HL-60 (cell line): ENCODE results near the gene MED1.
"Not testable (repeated sequence)": the region's sequence is repeated elsewhere in the genome, so short reads cannot be mapped to it uniquely, and the experiment has no call there.

ENCODE experiments used
- DNase-seq, 2 experiments: peaks; one replicate each; pipeline ENCODE4 v3.0.0-alpha.2; 2010 to 2020; ENCODE audit warnings: low read depth in 1 of 2, low spot score in 1 of 2
- H3K27ac ChIP-seq: fragments of 250-450 bp; sonication (Bioruptor Pico); replicated peaks from 2 replicates; pipeline ENCODE4 v1.5.1; 2020; ENCODE audit warnings: mild to moderate bottlenecking, moderate library complexity
- H3K27me3 ChIP-seq: fragments of 250-450 bp; sonication (Bioruptor Pico); 2 replicates; pipeline ENCODE4 v1.5.1; 2021; ENCODE audit warnings: mild to moderate bottlenecking, moderate library complexity; ENCODE audit not compliant: insufficient read depth, poor library complexity, severe bottlenecking
- H3K4me3 ChIP-seq: replicated peaks from 2 replicates; pipeline ENCODE4 v1.5.1; 2011; ENCODE audit warnings: mild to moderate bottlenecking, control low read depth, low read length; ENCODE audit not compliant: insufficient read depth
- GABPA ChIP-seq: IDR thresholded peaks from 2 replicates; pipeline ENCODE4 v1.6.1; 2012; ENCODE audit warnings: low read depth
- POLR2AphosphoS5 ChIP-seq: IDR thresholded peaks from 2 replicates; pipeline ENCODE4 v1.6.1; 2012; ENCODE audit warnings: low read depth
- REST ChIP-seq: IDR thresholded peaks from 2 replicates; pipeline ENCODE4 v1.6.1; 2012; ENCODE audit warnings: low read depth; ENCODE audit not compliant: insufficient replicate concordance
- SPI1 ChIP-seq: IDR thresholded peaks from 2 replicates; pipeline ENCODE4 v1.6.1; 2012; ENCODE audit warnings: low read depth, mild to moderate bottlenecking, borderline replicate concordance
- long read RNA-seq: library from polyadenylated mRNA; unstranded; transcript quantifications from one replicate; pipeline ENCODE4 v2.0.0, GENCODE V29; 2020
- TF ChIP-seq, protein P1 (sequence below): IDR thresholded peaks from one replicate; pipeline ENCODE4 v1.5.1; 2011; ENCODE audit warnings: low read length, control low read depth, inconsistent platforms; ENCODE audit not compliant: insufficient read depth

MED1 gene
- long read RNA-seq, full-length matches to known transcripts: 45 of 70 reads
- long read RNA-seq, partial matches to known transcripts: 3 of 70 reads
- long read RNA-seq, other reads (novel, unspliced or antisense): 22 of 70 reads

- peak within 1 kb of the TSS; percentile 95 for H3K27ac ChIP-seq
- no peaks in the 10 kb centered on the region for H3K27me3 ChIP-seq
- TF ChIP-seq GABPA (no peak), POLR2AphosphoS5 (peak; percentile 79), REST (peak; percentile 80), SPI1 (peak; percentile 86)
- TF ChIP-seq, protein P1, sequence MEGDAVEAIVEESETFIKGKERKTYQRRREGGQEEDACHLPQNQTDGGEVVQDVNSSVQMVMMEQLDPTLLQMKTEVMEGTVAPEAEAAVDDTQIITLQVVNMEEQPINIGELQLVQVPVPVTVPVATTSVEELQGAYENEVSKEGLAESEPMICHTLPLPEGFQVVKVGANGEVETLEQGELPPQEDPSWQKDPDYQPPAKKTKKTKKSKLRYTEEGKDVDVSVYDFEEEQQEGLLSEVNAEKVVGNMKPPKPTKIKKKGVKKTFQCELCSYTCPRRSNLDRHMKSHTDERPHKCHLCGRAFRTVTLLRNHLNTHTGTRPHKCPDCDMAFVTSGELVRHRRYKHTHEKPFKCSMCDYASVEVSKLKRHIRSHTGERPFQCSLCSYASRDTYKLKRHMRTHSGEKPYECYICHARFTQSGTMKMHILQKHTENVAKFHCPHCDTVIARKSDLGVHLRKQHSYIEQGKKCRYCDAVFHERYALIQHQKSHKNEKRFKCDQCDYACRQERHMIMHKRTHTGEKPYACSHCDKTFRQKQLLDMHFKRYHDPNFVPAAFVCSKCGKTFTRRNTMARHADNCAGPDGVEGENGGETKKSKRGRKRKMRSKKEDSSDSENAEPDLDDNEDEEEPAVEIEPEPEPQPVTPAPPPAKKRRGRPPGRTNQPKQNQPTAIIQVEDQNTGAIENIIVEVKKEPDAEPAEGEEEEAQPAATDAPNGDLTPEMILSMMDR: no peak
- H3K4me3 ChIP-seq: peak within 1 kb of the TSS; percentile 77
- DNase-seq: peak; percentile 91 to 98
Observed at GRCh38 chr17:39450847-39451581, at the start of gene MED1. MED1 (minus strand) TSS chr17:39451263; CDS start chr17:39451062, 201 bp downstream.

- H3K27ac ChIP-seq, DNase-seq, H3K27me3 ChIP-seq, H3K4me3 ChIP-seq: not testable (repeated sequence)
Observed at GRCh38 chr17:39496921-39497320, 45.9 kb upstream of the MED1 start.

DNA sequence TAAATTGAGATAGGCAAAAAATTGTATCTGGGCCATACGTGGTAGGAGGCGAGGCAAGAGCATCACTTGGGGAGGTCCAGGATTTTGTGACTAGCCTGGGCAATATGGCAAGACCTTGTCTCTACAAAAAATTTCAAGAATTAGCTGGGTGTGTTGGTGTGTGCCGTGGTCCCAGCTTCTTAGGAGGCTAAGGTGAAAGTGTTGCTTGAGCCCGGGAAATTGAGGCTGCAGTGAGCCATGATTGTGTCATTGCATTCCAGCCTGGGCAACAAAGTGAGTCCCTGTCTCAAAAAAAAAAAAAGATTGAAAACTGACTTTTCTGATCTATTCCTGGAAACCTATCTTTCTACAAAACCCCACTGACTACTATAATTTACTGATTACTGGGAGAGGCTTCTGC lies 36.9 kb upstream of the MED1 start:
- H3K4me3 ChIP-seq: no peak overlapping the region
- no peaks in the 10 kb centered on the region for H3K27me3 ChIP-seq
- TF ChIP-seq SPI1 (no peak), REST (no peak), POLR2AphosphoS5 (no peak), GABPA (no peak)
- TF ChIP-seq, protein P1: no peak
- H3K27ac ChIP-seq: no peak overlapping the region
- no peak for DNase-seq

- not testable (repeated sequence) for H3K4me3 ChIP-seq, H3K27me3 ChIP-seq, DNase-seq, H3K27ac ChIP-seq
Observed at GRCh38 chr17:39487490-39487889, 36.4 kb upstream of the MED1 start.

DNA sequence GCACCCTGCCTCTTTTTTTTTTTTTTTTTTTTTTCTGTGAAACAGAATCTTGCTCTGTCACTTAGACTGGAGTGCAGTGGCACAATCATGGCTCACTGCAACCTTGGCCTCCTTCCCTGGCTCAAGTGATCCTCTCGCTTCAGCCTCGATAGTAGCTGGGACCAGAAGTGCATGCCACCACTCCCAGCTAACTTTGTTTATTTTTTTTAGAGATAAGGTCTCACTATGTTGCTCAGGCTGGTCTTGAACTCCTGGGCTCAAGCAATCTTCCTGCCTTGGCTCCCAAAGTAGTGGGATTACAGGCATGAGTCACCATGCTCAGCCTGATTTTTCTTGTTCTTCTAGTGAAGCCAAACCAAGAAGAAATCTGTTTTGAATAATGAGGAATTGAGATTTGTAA lies 35.2 kb upstream of the MED1 start:
- Histone ChIP-seq H3K27me3 (no peaks in the 10 kb centered on the region), H3K27ac (no peak overlapping the region), H3K4me3 (no peak overlapping the region)
- DNase-seq: no peak
- no peak for TF ChIP-seq POLR2AphosphoS5
- TF ChIP-seq REST: no peak
- TF ChIP-seq SPI1: no peak
- TF ChIP-seq, protein P1: no peak
- no peak for TF ChIP-seq GABPA
